ENCODE measurements around the gene PIPOX.

DNA sequence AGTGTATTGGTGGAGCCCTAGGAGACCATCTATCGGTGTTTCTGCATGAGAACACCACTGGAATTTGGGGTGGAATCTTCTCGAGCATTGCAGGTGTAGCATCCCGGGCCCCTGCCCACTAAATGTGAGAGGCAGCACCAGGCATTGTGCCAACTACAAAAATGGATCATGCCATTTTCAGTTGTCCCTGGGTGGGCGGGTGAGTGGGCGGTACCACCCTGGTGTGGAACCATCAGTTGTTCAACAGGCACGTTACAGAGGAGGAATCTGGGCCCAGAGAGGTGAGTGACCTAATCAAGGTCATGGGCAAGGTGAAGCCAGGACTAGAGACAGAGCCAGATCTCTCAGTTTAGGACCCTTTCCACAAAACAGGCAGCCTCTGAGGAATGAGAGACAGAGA lies 8.8 kb downstream of the PIPOX start:
- TF ChIP-seq, protein P1, sequence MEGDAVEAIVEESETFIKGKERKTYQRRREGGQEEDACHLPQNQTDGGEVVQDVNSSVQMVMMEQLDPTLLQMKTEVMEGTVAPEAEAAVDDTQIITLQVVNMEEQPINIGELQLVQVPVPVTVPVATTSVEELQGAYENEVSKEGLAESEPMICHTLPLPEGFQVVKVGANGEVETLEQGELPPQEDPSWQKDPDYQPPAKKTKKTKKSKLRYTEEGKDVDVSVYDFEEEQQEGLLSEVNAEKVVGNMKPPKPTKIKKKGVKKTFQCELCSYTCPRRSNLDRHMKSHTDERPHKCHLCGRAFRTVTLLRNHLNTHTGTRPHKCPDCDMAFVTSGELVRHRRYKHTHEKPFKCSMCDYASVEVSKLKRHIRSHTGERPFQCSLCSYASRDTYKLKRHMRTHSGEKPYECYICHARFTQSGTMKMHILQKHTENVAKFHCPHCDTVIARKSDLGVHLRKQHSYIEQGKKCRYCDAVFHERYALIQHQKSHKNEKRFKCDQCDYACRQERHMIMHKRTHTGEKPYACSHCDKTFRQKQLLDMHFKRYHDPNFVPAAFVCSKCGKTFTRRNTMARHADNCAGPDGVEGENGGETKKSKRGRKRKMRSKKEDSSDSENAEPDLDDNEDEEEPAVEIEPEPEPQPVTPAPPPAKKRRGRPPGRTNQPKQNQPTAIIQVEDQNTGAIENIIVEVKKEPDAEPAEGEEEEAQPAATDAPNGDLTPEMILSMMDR (IDR thresholded peaks at IDR 0.05): no peak
- no peak for TF ChIP-seq EZH2phosphoT487 (IDR thresholded peaks at IDR 0.05)
